DOHH2 (cell line): ENCODE measurements around the gene PALM.

ENCODE experiments used
- EZH2phosphoT487 ChIP-seq: fragments of 200-600 bp; sonication (generic); IDR thresholded peaks from 2 replicates; pipeline ENCODE4 v1.6.1; 2017; ENCODE audit warnings: borderline replicate concordance, mild to moderate bottlenecking, antibody characterized with exemption, low read length, moderate library complexity, mixed read lengths
- TF ChIP-seq, protein P1 (sequence below): fragments of 200-600 bp; sonication (generic); IDR thresholded peaks from one replicate; pipeline ENCODE4 v1.5.1; 2014; ENCODE audit warnings: antibody characterized with exemption, mild to moderate bottlenecking, low read depth, low read length; ENCODE audit not compliant: poor library complexity, severe bottlenecking

DNA sequence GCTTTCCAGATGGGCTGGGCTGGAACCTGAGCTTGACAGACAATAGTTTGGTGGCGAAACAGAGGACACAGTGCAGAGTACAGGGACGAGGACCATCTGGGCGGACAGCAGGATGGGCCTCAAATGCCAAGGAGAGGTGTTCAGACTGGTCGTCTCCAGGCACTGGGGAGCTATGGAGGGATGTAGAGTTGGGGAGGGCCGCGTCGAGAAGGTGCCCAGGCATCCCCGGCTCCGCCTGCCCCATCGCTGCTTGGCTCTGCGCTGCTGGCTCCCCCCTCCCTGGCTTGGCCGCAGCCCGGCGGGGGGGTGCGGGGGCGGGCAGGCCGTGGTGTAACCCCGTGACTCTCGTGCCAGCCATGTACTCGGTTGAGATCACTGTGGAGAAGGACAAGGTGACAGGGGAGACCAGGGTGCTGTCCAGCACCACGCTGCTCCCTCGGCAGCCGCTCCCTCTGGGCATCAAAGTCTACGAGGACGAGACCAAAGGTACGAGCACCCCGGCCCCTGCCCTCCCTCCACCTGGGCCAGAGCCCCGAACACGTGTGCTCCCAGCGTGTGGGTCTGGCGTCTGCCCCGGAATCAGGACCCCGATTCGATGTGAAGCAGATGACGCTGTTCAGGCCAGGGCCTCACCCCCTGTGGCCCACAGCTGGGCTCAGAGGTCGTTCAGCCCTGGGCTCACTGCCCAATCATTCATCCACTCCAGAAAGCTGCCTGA lies 31.4 kb downstream of the PALM start:
- TF ChIP-seq, protein P1, sequence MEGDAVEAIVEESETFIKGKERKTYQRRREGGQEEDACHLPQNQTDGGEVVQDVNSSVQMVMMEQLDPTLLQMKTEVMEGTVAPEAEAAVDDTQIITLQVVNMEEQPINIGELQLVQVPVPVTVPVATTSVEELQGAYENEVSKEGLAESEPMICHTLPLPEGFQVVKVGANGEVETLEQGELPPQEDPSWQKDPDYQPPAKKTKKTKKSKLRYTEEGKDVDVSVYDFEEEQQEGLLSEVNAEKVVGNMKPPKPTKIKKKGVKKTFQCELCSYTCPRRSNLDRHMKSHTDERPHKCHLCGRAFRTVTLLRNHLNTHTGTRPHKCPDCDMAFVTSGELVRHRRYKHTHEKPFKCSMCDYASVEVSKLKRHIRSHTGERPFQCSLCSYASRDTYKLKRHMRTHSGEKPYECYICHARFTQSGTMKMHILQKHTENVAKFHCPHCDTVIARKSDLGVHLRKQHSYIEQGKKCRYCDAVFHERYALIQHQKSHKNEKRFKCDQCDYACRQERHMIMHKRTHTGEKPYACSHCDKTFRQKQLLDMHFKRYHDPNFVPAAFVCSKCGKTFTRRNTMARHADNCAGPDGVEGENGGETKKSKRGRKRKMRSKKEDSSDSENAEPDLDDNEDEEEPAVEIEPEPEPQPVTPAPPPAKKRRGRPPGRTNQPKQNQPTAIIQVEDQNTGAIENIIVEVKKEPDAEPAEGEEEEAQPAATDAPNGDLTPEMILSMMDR = no peak
- TF ChIP-seq EZH2phosphoT487 = no peak
